HFFc6 (cell line): ENCODE results near the gene FSTL3. TPM values are rescaled to one million over a fixed set of nuclear protein-coding genes. Genes with fewer than 3 reads are reported as not detected.
"Not testable (repeated sequence)": the region's sequence is repeated elsewhere in the genome, so short reads cannot be mapped to it uniquely, and the experiment has no call there.

Experiments used
- DNase-seq: peaks from one replicate; pipeline ENCODE4 v3.0.0-alpha.2; 2018
- H3K27ac Mint-ChIP-seq: 2 replicates; pipeline ENCODE4 v1.8.0; 2020; ENCODE audit warnings: mild to moderate bottlenecking, mixed read lengths
- H3K27me3 Mint-ChIP-seq: 2 replicates; pipeline ENCODE4 v1.8.0; 2021; ENCODE audit warnings: mild to moderate bottlenecking, moderate library complexity, mixed read lengths; ENCODE audit not compliant: insufficient read depth
- H3K36me3 Mint-ChIP-seq: 2 replicates; pipeline ENCODE4 v1.8.0; 2021; ENCODE audit warnings: low read depth, mixed read lengths
- H3K4me1 Mint-ChIP-seq: 2 replicates; pipeline ENCODE4 v1.8.0; 2020; ENCODE audit warnings: low read depth, mixed read lengths
- H3K4me3 Mint-ChIP-seq: 2 replicates; pipeline ENCODE4 v1.8.0; 2020; ENCODE audit warnings: mild to moderate bottlenecking, moderate library complexity, mixed read lengths
- H3K9me3 Mint-ChIP-seq: 2 replicates; pipeline ENCODE4 v1.8.0; 2020; ENCODE audit warnings: mild to moderate bottlenecking, mixed read lengths
- total RNA-seq, 6 experiments: library from RNA; stranded (reverse); fragmentation: NEBNext Ultra II Directional; extraction: Animal tissue kit (Norgen Biotek cat#: 25700); gene quantifications; 2 replicates in 1 of 6; 3 replicates in 5 of 6; pipeline ENCODE4 v1.2.3, GENCODE V29; 2021
- TF ChIP-seq, protein P1 (sequence below): fragments of 200-600 bp; sonication (generic); IDR thresholded peaks from 2 replicates; pipeline ENCODE4 v1.5.0; 2021; ENCODE audit warnings: antibody characterized with exemption, mild to moderate bottlenecking

Gene FSTL3
- total RNA-seq, 6 experiments from 2014 or later, result 97.1 to 123 (median 101) TPM

DNA sequence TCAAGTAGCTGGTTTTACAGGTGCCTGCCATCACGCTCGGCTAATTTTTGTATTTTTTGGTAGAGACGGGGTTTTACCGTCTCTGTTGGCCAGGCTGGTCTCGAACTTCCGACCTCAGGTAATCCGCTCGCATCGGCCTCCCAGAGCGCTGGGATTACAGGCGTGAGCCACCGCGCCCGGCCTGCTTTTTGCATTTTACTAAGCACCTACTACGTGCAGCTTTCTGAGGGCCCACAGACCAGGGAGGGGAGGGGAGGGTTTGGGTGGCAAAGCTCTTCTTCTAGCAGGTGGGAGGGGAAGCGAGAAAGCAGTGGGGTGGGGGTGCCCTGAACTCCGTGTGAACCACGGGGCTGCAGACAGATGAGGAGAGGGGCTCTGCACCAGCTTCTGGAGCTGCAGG is 47.5 kb downstream of the FSTL3 start:
- DNase-seq, result no peak
- H3K27me3 Mint-ChIP-seq, result peaks cover 3% of the 10 kb centered on the region; the same call in 1 of the 2 replicates
- no peaks in the 10 kb centered on the region for H3K4me1 Mint-ChIP-seq
- H3K9me3 Mint-ChIP-seq, result no peaks in the 10 kb centered on the region
- no peak overlapping the region for H3K4me3 Mint-ChIP-seq
- TF ChIP-seq, protein P1, sequence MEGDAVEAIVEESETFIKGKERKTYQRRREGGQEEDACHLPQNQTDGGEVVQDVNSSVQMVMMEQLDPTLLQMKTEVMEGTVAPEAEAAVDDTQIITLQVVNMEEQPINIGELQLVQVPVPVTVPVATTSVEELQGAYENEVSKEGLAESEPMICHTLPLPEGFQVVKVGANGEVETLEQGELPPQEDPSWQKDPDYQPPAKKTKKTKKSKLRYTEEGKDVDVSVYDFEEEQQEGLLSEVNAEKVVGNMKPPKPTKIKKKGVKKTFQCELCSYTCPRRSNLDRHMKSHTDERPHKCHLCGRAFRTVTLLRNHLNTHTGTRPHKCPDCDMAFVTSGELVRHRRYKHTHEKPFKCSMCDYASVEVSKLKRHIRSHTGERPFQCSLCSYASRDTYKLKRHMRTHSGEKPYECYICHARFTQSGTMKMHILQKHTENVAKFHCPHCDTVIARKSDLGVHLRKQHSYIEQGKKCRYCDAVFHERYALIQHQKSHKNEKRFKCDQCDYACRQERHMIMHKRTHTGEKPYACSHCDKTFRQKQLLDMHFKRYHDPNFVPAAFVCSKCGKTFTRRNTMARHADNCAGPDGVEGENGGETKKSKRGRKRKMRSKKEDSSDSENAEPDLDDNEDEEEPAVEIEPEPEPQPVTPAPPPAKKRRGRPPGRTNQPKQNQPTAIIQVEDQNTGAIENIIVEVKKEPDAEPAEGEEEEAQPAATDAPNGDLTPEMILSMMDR, result no peak
- no peak overlapping the region for H3K27ac Mint-ChIP-seq
- H3K36me3 Mint-ChIP-seq, result no peaks in the 10 kb centered on the region

DNA sequence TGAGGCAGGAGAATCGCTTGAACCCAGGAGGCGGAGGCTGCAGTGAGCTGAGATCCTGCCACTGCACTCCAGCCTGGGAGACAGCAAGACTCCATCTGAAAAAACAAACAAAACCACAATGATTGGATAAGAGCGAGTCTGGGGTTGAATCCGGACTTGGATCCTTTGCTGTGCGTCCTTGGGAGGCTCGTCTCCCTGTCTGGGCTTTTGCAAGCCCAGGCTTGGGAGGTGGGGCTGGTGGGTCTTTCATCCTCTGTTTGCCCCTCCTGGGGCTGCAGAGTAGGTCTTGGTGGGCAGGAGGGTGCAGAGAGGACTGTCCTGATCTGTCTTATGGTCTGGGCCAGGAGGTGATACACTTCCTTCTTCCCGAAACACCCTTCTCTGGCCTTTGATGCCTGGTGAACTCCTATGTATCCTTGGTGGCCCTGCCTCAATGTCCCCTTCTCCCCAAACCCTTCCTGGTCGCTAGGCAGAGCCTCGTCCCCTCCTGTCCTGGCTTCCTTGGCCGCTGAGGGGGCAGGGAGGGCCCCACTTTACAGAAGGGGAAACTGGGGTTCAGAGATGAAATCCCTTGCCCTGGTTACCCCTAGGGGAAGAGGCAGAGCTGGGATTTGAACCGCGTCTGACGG is 49.4 kb downstream of the FSTL3 start:
- Mint-ChIP-seq H3K9me3 (no peaks in the 10 kb centered on the region), H3K27me3 (peaks cover 3% of the 10 kb centered on the region; the same call in 1 of the 2 replicates)

DNA sequence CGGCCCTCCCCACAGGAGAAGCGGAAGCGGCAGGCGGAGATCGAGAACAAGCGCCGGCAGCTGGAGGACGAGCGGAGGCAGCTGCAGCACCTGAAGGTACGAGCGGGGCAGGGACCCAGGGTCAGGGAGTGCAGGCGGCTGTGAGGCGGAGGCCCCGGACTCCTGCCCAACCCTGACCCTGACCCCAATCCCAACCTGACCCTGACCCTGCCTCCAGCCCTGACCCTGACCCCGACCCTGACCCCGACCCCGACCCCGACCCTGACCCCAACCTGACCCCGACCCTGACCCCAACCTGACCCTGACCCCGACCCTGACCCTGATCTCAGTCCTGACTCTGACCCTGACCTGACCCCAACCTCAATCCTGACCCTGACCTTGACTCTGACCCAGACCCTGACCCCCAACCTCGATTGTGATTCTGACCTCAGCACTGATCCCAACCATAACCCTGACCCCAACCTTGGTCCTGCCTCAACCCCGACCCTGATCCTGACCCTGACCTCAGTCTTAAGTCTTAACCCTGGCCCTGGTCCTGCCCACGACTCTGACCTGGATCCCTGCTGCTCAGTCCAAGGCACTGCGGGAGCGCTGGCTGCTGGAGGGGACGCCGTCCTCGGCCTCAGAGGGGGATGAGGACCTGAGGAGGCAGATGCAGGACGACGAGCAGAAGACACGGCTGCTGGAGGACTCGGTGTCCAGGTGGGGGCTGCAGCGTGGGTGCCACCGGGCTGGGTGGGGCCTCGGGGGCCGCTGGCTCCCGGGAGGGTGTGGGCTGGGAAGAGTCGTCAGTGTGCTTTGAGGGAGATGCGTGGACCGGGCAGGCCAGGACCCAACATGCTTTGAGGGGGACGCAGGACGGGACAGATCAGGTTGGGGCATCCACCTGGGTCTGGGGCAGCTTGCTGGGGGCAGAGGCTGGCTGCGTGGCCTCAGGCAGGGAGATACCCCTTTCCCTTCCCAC is 51.1 kb downstream of the FSTL3 start:
- no peaks in the 10 kb centered on the region for H3K36me3 Mint-ChIP-seq
- no peak for DNase-seq
- H3K27me3 Mint-ChIP-seq, result no peaks in the 10 kb centered on the region; the same call in 1 of the 2 replicates
- TF ChIP-seq, protein P1, result no peak
- H3K27ac Mint-ChIP-seq, result no peak overlapping the region
- H3K4me1 Mint-ChIP-seq, result no peaks in the 10 kb centered on the region
- H3K9me3 Mint-ChIP-seq, result no peaks in the 10 kb centered on the region
- no peak overlapping the region for H3K4me3 Mint-ChIP-seq

More for the DNA sequence above, 49.4 kb downstream of the FSTL3 start:
- TF ChIP-seq, protein P1, result no peak
- no peaks in the 10 kb centered on the region for H3K4me1 Mint-ChIP-seq
- no peak overlapping the region for H3K4me3 Mint-ChIP-seq
- H3K36me3 Mint-ChIP-seq, result no peaks in the 10 kb centered on the region
- no peak overlapping the region for H3K27ac Mint-ChIP-seq
- no peak for DNase-seq

DNA sequence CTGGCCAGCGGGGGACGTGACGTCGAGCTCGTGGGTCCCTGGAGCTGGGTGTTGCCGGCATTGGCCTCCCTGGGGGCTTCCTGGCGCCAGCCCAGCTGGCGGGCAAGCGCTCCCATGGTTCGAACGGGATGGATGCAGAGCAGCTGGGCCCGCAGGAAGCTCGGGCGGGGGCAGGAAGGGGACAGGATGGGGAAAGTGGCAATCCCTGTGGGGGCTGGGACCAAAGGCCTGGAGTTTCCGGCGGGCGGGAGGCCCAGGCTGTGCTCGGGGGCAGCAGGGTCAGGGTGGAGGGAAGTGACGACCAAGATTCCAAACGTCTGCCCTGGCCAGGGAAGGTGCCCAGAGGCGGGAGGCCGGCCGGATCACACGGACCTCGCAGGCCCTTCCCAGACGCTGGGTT is 51.8 kb downstream of the FSTL3 start:
- no peak overlapping the region for H3K4me3 Mint-ChIP-seq
- H3K9me3 Mint-ChIP-seq, result no peaks in the 10 kb centered on the region
- no peak overlapping the region for H3K27ac Mint-ChIP-seq
- no peak for DNase-seq
- H3K27me3 Mint-ChIP-seq, result peaks cover 4% of the 10 kb centered on the region
- no peaks in the 10 kb centered on the region for H3K4me1 Mint-ChIP-seq
- TF ChIP-seq, protein P1, result no peak
- no peaks in the 10 kb centered on the region for H3K36me3 Mint-ChIP-seq

DNA sequence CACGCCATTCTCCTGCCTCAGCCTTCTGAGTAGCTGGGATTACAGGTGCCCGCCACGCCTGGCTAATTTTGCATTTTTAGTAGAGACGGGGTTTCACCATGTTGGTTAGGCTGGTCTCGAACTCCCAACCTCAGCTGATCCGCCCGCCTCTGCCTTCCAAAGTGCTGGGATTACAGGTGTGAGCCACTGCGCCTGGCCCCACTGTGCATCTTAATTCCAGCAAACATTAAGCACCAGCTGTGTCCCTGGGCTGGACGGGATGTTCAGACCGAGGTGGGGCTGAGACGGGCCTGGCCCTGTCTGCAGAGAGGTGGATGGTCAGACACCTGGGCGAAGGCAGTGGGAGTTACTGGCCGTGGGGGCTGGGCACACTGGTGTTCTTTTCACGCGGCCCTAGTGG is 53.4 kb downstream of the FSTL3 start:
- not testable (repeated sequence) for DNase-seq, H3K4me3 Mint-ChIP-seq, H3K36me3 Mint-ChIP-seq, H3K27ac Mint-ChIP-seq, H3K4me1 Mint-ChIP-seq, H3K9me3 Mint-ChIP-seq
- H3K27me3 Mint-ChIP-seq, result peaks cover 12% of the 10 kb centered on the region
